Measurements from ENCODE around the gene CDRT15.

Gene CDRT15

DNA sequence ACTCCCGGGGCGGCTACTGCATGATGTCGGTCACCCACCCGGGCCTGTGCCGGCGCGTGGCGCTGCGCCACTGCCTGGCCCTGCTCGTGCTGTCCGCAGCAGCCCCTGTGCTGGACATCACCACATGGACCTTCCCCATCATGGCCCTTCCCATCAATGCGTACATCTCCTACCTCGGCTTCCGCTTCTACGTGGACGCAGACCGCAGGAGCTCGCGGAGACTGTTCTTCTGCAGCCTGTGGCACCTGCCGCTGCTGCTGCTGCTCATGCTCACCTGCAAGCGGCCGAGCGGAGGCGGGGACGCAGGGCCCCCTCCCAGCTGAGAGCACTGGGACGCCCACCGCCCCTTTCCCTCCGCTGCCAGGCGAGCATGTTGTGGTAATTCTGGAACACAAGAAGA, 29.8 kb downstream of the CDRT15 start:
- Histone ChIP-seq H3K4me1 (ENCODE audit: insufficient read depth, low read length) (no peaks in the 10 kb centered on the region), H3K4me3 (ENCODE audit: low read depth in 1 of 2, low read length in 2 of 2) (no peak overlapping the region), H3K27ac (ENCODE audit: low read depth, low read length) (no peak overlapping the region), H3K27me3 (ENCODE audit: control insufficient read depth in 1 of 2, insufficient read depth in 2 of 2, low read length in 2 of 2) (no peaks in the 10 kb centered on the region), H3K36me3 (ENCODE audit: insufficient read depth, low read length) (peaks cover 17% of the 10 kb centered on the region), H3K9ac (ENCODE audit: low read length) (no peak overlapping the region), H3K9me3 (ENCODE audit: low read length) (no peaks in the 10 kb centered on the region)

DNA sequence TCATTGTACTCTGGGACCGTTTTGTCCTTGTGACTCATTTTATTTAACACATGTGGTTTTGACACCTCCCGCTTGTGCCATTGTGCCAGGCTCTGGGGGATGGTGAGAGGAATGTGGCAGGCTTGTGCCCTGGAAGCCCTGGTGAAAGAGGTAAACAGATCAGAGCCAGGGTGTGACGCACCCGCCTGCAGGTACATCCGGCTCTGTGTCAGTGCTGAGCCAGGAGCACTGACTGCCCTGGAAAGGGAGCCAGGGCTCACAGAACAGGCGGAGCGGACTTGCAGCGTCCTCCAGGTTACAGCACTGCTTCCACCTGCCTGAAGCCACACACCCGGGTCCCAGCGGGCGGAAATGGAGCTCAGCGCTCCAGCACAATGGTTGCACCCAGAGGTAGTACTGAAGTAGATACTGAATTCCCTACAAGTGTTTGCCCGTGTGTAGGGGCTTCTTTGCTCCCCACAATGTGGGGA, 30.6 kb downstream of the CDRT15 start:
- Histone ChIP-seq H3K9me3 (ENCODE audit: low read length) (no peaks in the 10 kb centered on the region), H3K27ac (ENCODE audit: low read depth, low read length) (no peak overlapping the region), H3K4me1 (ENCODE audit: insufficient read depth, low read length) (no peaks in the 10 kb centered on the region), H3K36me3 (ENCODE audit: insufficient read depth, low read length) (peaks cover 17% of the 10 kb centered on the region), H3K9ac (ENCODE audit: low read length) (no peak overlapping the region), H3K4me3 (ENCODE audit: low read depth in 1 of 2, low read length in 2 of 2) (no peak overlapping the region), H3K27me3 (ENCODE audit: control insufficient read depth in 1 of 2, insufficient read depth in 2 of 2, low read length in 2 of 2) (no peaks in the 10 kb centered on the region)

- H3K36me3 ChIP-seq (ENCODE audit: insufficient read depth, low read length), result peaks cover 17% of the 10 kb centered on the region
- H3K27me3 ChIP-seq (ENCODE audit: control insufficient read depth in 1 of 2, insufficient read depth in 2 of 2, low read length in 2 of 2), result no peaks in the 10 kb centered on the region
- no peak overlapping the region for H3K27ac ChIP-seq (ENCODE audit: low read depth, low read length)
- H3K9me3 ChIP-seq (ENCODE audit: low read length), result no peaks in the 10 kb centered on the region
- no peaks in the 10 kb centered on the region for H3K4me1 ChIP-seq (ENCODE audit: insufficient read depth, low read length)
- no peak overlapping the region for H3K4me3 ChIP-seq (ENCODE audit: low read depth in 1 of 2, low read length in 2 of 2)
- H3K9ac ChIP-seq (ENCODE audit: low read length), result no peak overlapping the region
Observed at GRCh38 chr17:14205380-14205779, 31.3 kb downstream of the CDRT15 start.

DNA sequence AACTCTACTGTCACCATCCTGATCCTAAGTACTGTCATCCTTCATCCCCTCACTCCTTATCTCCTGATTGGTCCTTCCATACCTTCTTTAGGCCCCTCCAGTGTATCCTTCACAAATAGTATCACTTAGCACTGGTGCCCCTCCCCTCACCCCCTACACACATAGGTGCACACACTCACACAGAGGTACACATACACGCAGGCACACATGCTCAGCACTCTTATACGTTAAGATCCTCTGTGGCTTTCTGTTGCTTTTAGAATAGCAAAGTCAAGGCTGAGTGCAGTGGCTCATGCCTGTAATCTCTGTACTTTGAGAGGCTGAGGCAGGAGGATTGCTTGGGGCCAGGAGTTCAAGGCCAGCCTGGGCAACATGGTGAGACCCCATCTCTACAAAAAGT, 32.1 kb downstream of the CDRT15 start:
- Histone ChIP-seq H3K4me3 (ENCODE audit: low read depth in 1 of 2, low read length in 2 of 2) (no peak overlapping the region), H3K27ac (ENCODE audit: low read depth, low read length) (no peak overlapping the region), H3K9me3 (ENCODE audit: low read length) (no peaks in the 10 kb centered on the region), H3K36me3 (ENCODE audit: insufficient read depth, low read length) (peaks cover 17% of the 10 kb centered on the region), H3K9ac (ENCODE audit: low read length) (no peak overlapping the region), H3K27me3 (ENCODE audit: control insufficient read depth in 1 of 2, insufficient read depth in 2 of 2, low read length in 2 of 2) (no peaks in the 10 kb centered on the region), H3K4me1 (ENCODE audit: insufficient read depth, low read length) (no peaks in the 10 kb centered on the region)

DNA sequence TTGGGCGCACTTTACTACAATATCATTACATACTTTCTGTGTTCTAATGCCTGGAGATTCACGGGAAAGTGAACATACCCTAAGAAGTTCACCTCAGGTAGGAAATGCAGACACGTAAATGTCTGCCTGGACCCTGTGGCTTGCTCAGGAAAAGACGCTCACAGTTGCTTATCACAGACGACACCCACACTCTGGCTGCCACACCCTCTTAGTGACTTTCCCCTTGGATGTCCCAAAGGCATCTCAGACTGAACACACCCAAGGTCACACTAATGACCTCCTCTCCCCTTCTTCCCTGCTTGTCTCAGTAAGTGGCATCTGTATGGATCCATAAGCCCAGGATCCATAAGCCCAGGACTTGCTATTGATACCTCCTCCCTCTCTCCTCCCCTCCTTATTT, 32.6 kb downstream of the CDRT15 start:
- Histone ChIP-seq H3K27me3 (ENCODE audit: control insufficient read depth in 1 of 2, insufficient read depth in 2 of 2, low read length in 2 of 2) (no peaks in the 10 kb centered on the region), H3K9me3 (ENCODE audit: low read length) (no peaks in the 10 kb centered on the region), H3K36me3 (ENCODE audit: insufficient read depth, low read length) (peaks cover 17% of the 10 kb centered on the region), H3K9ac (ENCODE audit: low read length) (no peak overlapping the region), H3K4me3 (ENCODE audit: low read depth in 1 of 2, low read length in 2 of 2) (no peak overlapping the region), H3K4me1 (ENCODE audit: insufficient read depth, low read length) (no peaks in the 10 kb centered on the region), H3K27ac (ENCODE audit: low read depth, low read length) (no peak overlapping the region)

GRCh38 chr17:14203388-14203787, 33.3 kb downstream of the CDRT15 start:
- no peak overlapping the region for H3K27ac ChIP-seq (ENCODE audit: low read depth, low read length)
- no peak overlapping the region for H3K9ac ChIP-seq (ENCODE audit: low read length)
- peaks cover 16% of the 10 kb centered on the region for H3K36me3 ChIP-seq (ENCODE audit: insufficient read depth, low read length)
- no peaks in the 10 kb centered on the region for H3K4me1 ChIP-seq (ENCODE audit: insufficient read depth, low read length)
- no peaks in the 10 kb centered on the region for H3K9me3 ChIP-seq (ENCODE audit: low read length)
- no peaks in the 10 kb centered on the region for H3K27me3 ChIP-seq (ENCODE audit: control insufficient read depth in 1 of 2, insufficient read depth in 2 of 2, low read length in 2 of 2)
- H3K4me3 ChIP-seq (ENCODE audit: low read depth in 1 of 2, low read length in 2 of 2), result no peak overlapping the region

DNA sequence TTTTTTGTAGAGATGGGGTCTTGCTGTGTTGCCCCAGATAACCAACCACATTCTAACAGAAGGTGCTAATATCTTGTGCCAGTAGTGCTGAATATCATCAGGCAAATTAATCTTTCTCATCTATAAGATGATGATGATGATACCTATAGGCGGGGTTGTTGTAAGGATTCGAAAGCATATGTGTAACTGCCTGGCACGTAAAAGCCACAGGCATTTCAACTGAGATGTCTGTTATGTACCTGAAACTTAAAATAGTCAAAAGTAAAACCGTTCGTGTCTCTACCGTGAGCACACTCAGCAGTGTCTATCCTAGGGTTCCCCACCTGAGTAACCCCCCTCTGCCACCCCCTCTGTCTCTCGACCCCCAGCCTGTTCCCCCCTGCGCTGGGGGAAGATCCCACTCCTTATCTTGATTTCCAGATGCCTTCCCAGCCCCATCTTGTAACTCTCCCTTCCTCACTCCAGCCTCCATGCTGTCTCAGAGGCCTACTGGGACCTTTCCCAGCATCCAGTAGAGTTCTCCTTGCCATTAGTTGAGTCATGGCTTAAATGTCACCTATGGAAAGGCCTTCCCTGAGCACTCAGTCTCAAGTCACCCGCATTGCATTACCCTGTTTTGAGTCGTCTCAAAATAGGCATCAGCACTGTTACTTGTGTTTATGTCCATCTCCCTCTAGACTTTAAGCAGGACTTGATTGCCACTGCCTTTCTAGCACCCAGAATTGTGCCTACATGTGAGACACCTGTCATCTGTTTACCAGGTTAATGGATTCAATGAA, 34.1 kb downstream of the CDRT15 start:
- H3K9me3 ChIP-seq (ENCODE audit: low read length), result no peaks in the 10 kb centered on the region
- no peaks in the 10 kb centered on the region for H3K27me3 ChIP-seq (ENCODE audit: control insufficient read depth in 1 of 2, insufficient read depth in 2 of 2, low read length in 2 of 2)
- H3K9ac ChIP-seq (ENCODE audit: low read length), result no peak overlapping the region
- H3K27ac ChIP-seq (ENCODE audit: low read depth, low read length), result no peak overlapping the region
- H3K4me3 ChIP-seq (ENCODE audit: low read depth in 1 of 2, low read length in 2 of 2), result no peak overlapping the region
- no peaks in the 10 kb centered on the region for H3K4me1 ChIP-seq (ENCODE audit: insufficient read depth, low read length)
- peaks cover 9% of the 10 kb centered on the region for H3K36me3 ChIP-seq (ENCODE audit: insufficient read depth, low read length)

DNA sequence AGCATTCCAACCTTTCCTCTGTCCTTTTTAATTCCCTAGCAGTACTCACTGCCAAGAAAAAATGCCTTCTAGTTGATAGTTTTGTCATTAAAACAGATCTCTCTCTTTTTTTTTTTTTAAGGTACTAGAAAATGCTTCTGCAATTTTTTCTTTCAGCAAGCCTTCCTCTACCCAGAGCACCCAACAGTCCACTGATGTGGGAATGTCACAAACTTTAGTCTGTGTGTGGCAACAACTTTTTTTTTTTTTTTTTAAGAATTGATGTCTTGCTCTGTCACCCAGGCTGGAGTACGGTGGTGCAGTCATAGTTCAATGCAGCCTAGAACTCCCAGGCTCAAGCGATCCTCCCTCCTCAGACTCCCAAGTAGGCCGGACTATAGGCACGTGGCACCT, 34.7 kb downstream of the CDRT15 start:
- Histone ChIP-seq H3K27me3 (ENCODE audit: control insufficient read depth in 1 of 2, insufficient read depth in 2 of 2, low read length in 2 of 2) (no peaks in the 10 kb centered on the region), H3K9me3 (ENCODE audit: low read length) (no peaks in the 10 kb centered on the region), H3K9ac (ENCODE audit: low read length) (no peak overlapping the region), H3K36me3 (ENCODE audit: insufficient read depth, low read length) (peaks cover 3% of the 10 kb centered on the region), H3K27ac (ENCODE audit: low read depth, low read length) (no peak overlapping the region), H3K4me3 (ENCODE audit: low read depth in 1 of 2, low read length in 2 of 2) (no peak overlapping the region), H3K4me1 (ENCODE audit: insufficient read depth, low read length) (no peaks in the 10 kb centered on the region)

DNA sequence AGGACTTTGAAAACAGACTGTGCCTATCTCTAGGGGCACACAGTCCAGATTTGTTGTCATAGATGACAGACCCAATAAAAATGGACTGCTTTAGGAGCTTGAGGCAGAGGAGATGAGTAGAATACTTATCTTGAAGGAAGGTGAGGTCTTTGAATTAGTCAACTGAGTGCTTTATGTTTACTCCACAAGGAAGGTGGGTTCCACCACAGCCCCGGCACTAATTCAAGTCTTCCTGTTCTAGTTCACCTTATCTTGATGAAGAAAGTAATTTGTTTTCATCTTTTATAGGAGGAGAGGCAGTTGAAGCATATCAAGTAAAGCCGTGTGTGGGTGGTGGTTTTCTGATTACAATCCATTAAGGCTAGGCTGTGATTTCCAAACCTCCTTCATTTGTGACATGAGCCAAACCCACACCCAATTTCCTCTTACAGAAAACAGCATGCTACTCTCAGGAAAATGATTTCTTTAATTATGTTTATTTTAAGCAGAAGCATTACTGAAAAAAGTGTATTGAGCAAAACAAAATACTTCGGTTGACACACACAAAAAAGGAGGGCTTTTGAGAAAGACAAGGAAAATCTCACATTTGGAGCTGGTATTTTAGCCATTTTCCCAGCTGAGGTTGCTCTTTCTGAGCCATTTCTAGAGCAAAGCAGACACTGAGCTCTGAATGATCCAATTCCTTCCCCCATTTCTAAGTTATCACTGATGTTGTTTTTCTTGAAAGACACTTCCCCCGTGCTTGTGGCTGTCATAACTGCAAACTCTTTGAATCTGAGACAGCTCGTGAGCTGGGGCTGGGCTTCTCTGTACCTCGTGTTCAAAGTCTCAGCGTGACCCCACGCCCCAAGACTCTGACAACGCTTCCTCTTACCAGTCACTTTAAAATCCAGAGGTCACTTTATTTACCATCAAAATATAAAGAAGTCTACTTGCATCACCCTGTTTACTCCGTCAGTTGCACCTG, 35.4 kb downstream of the CDRT15 start:
- Histone ChIP-seq H3K9ac (ENCODE audit: low read length) (no peak overlapping the region), H3K9me3 (ENCODE audit: low read length) (no peaks in the 10 kb centered on the region), H3K4me1 (ENCODE audit: insufficient read depth, low read length) (no peaks in the 10 kb centered on the region), H3K27me3 (ENCODE audit: control insufficient read depth in 1 of 2, insufficient read depth in 2 of 2, low read length in 2 of 2) (no peaks in the 10 kb centered on the region), H3K27ac (ENCODE audit: low read depth, low read length) (no peak overlapping the region), H3K36me3 (ENCODE audit: insufficient read depth, low read length) (no peaks in the 10 kb centered on the region), H3K4me3 (ENCODE audit: low read depth in 1 of 2, low read length in 2 of 2) (no peak overlapping the region)

DNA sequence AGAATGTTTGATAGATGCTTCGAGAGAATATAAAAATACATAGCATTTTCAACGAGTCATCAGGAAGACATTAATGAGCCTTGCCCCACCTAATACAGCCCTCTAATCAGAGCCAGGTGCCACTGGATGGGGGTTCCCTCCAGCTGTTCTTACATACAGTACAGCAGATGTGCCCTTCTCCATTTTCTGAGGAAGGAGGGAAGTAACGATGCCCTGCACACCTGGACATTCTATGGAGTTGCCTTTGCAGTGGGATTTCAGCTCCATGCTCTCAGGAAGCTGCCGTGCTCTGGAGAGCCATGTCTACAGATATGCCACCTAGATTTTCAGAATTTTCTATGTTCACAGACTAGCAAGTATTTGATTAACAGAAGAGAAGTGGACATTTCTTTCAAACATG, 36.3 kb downstream of the CDRT15 start:
- Histone ChIP-seq H3K9ac (ENCODE audit: low read length) (no peak overlapping the region), H3K27me3 (ENCODE audit: control insufficient read depth in 1 of 2, insufficient read depth in 2 of 2, low read length in 2 of 2) (no peaks in the 10 kb centered on the region), H3K27ac (ENCODE audit: low read depth, low read length) (no peak overlapping the region), H3K9me3 (ENCODE audit: low read length) (no peaks in the 10 kb centered on the region), H3K4me1 (ENCODE audit: insufficient read depth, low read length) (no peaks in the 10 kb centered on the region), H3K36me3 (ENCODE audit: insufficient read depth, low read length) (no peaks in the 10 kb centered on the region), H3K4me3 (ENCODE audit: low read depth in 1 of 2, low read length in 2 of 2) (no peak overlapping the region)

DNA sequence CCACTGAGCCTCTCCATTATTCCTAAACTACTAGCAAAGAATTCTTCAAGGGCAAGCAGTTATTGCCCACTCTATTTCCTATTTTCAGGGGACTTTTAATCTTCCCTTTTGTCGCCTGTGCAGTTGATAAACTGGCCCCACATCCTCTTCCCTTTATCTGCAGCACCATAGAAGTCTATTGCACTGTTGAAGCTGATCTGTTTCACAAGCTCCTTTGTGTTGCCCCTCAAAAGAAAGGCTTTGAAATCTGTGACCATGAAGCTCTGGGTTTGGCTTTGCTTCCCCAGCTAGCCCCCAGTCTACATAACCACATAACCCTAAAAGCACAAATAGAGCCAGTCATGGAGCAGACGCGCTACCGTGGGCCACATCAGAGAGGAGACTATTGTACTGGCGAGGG, 37.1 kb downstream of the CDRT15 start:
- Histone ChIP-seq H3K4me3 (ENCODE audit: low read depth in 1 of 2, low read length in 2 of 2) (no peak overlapping the region), H3K4me1 (ENCODE audit: insufficient read depth, low read length) (no peaks in the 10 kb centered on the region), H3K36me3 (ENCODE audit: insufficient read depth, low read length) (no peaks in the 10 kb centered on the region), H3K9ac (ENCODE audit: low read length) (no peak overlapping the region), H3K9me3 (ENCODE audit: low read length) (no peaks in the 10 kb centered on the region), H3K27me3 (ENCODE audit: control insufficient read depth in 1 of 2, insufficient read depth in 2 of 2, low read length in 2 of 2) (no peaks in the 10 kb centered on the region), H3K27ac (ENCODE audit: low read depth, low read length) (no peak overlapping the region)
